ENCODE measurements around the gene PRPF6. TPM values are rescaled to one million over a fixed set of nuclear protein-coding genes. Genes with fewer than 3 reads are reported as not detected.

The PRPF6 gene
- total and polyA plus RNA-seq, 2 of the 13 experiments (the other 11 are each of a cell fraction or from before 2014, with no cell fraction given), result 63.7 to 101 TPM

GRCh38 chr20:63955827-63956663, 24.9 kb upstream of the PRPF6 start, which contains the start of gene UCKL1 (continued):
- peak; percentile 99 for TF ChIP-seq SPEN (CRISPR knock-in tag; IDR thresholded peaks at IDR 0.05; ENCODE audit: low read depth)
- peak; percentile 97; the same call in 1 of the 2 replicates for TF ChIP-seq WIZ (CRISPR knock-in tag; IDR thresholded peaks at IDR 0.05)
- no peak for TF ChIP-seq SP1 (IDR thresholded peaks at IDR 0.05)
- peak; percentile 88 for TF ChIP-seq SP1 (CRISPR knock-in tag; IDR thresholded peaks at IDR 0.05)
- no peak; the same call in 1 of the 2 replicates for TF ChIP-seq PRMT3 (CRISPR knock-in tag; IDR thresholded peaks at IDR 0.05; ENCODE audit: borderline replicate concordance, low read depth)
- TF ChIP-seq BRD4 (CRISPR knock-in tag; IDR thresholded peaks at IDR 0.05), result peak; percentile 100
- TF ChIP-seq, protein P1, sequence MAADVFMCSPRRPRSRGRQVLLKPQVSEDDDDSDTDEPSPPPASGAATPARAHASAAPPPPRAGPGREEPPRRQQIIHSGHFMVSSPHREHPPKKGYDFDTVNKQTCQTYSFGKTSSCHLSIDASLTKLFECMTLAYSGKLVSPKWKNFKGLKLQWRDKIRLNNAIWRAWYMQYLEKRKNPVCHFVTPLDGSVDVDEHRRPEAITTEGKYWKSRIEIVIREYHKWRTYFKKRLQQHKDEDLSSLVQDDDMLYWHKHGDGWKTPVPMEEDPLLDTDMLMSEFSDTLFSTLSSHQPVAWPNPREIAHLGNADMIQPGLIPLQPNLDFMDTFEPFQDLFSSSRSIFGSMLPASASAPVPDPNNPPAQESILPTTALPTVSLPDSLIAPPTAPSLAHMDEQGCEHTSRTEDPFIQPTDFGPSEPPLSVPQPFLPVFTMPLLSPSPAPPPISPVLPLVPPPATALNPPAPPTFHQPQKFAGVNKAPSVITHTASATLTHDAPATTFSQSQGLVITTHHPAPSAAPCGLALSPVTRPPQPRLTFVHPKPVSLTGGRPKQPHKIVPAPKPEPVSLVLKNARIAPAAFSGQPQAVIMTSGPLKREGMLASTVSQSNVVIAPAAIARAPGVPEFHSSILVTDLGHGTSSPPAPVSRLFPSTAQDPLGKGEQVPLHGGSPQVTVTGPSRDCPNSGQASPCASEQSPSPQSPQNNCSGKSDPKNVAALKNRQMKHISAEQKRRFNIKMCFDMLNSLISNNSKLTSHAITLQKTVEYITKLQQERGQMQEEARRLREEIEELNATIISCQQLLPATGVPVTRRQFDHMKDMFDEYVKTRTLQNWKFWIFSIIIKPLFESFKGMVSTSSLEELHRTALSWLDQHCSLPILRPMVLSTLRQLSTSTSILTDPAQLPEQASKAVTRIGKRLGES (CRISPR knock-in tag; IDR thresholded peaks at IDR 0.05; ENCODE audit: borderline replicate concordance), result peak; percentile 84; the same call in 1 of the 2 replicates
- peak; percentile 94 for TF ChIP-seq HOXA3 (CRISPR knock-in tag; IDR thresholded peaks at IDR 0.05)
- TF ChIP-seq ZC3H13 (CRISPR knock-in tag; IDR thresholded peaks at IDR 0.05), result peak; percentile 99
- peak; percentile 91 for TF ChIP-seq TP53 (CRISPR knock-in tag; conservative IDR thresholded peaks at IDR 0.05)
- TF ChIP-seq ZNF652 (CRISPR knock-in tag; IDR thresholded peaks at IDR 0.05; ENCODE audit: borderline replicate concordance, low read depth), result no peak; the same call in 1 of the 2 replicates
- TF ChIP-seq MED8 (CRISPR knock-in tag; IDR thresholded peaks at IDR 0.05; ENCODE audit: insufficient replicate concordance), result peak; percentile 99
- TF ChIP-seq BRCA1 (CRISPR knock-in tag; IDR thresholded peaks at IDR 0.05), result peak; percentile 97
- peak; percentile 33 for TF ChIP-seq MLX (CRISPR knock-in tag; IDR thresholded peaks at IDR 0.05)
- TF ChIP-seq ZNF264 (CRISPR knock-in tag; IDR thresholded peaks at IDR 0.05), result peak; percentile 97
- TF ChIP-seq ZNF660 (CRISPR knock-in tag; IDR thresholded peaks at IDR 0.05; ENCODE audit: borderline replicate concordance, low read depth), result peak; percentile 95; the same call in 1 of the 2 replicates
- TF ChIP-seq TRIM24 (CRISPR knock-in tag; IDR thresholded peaks at IDR 0.05), result no peak
- peak; percentile 84 for TF ChIP-seq PBX3 (CRISPR knock-in tag; IDR thresholded peaks at IDR 0.05; ENCODE audit: borderline replicate concordance)
- TF ChIP-seq TARDBP (CRISPR knock-in tag; IDR thresholded peaks at IDR 0.05), result peak; percentile 82
- TF ChIP-seq ZSCAN12 (CRISPR knock-in tag; IDR thresholded peaks at IDR 0.05), result peak; percentile 94; the same call in 1 of the 2 replicates
- TF ChIP-seq KAT7 (CRISPR knock-in tag; IDR thresholded peaks at IDR 0.05; ENCODE audit: borderline replicate concordance), result peak; percentile 98
- peak; percentile 60; the same call in 1 of the 2 replicates for TF ChIP-seq NR2F6 (IDR thresholded peaks at IDR 0.05)
- TF ChIP-seq NR2F6 (CRISPR knock-in tag; IDR thresholded peaks at IDR 0.05), result peak; percentile 84
- peak; percentile 96 for TF ChIP-seq KLF9 (CRISPR knock-in tag; IDR thresholded peaks at IDR 0.05; ENCODE audit: low read depth)
- peak; percentile 98 for TF ChIP-seq ZFP90 (CRISPR knock-in tag; IDR thresholded peaks at IDR 0.05; ENCODE audit: borderline replicate concordance)
- TF ChIP-seq ZNF672 (CRISPR knock-in tag; IDR thresholded peaks at IDR 0.05), result peak; percentile 44; the same call in 1 of the 2 replicates
- peak; percentile 84; the same call in 1 of the 2 replicates for TF ChIP-seq ZNF256 (CRISPR knock-in tag; conservative IDR thresholded peaks at IDR 0.05)
- TF ChIP-seq KLF16 (CRISPR knock-in tag; IDR thresholded peaks at IDR 0.05), result peak; percentile 78 to 99; a peak in 3 of 4 replicates

Data from HepG2 (cell line).